GM18867 (cell line): Measurements from ENCODE around the gene IRF1.
"Not testable (repeated sequence)": the region's sequence is repeated elsewhere in the genome, so short reads cannot be mapped to it uniquely, and the experiment has no call there.

ENCODE experiments used
- ATAC-seq: cut with Tn5 transposase; IDR thresholded peaks from one replicate; pipeline ENCODE4 v1.9.1; 2021; ENCODE audit warnings: mild to moderate bottlenecking, moderate library complexity; ENCODE audit not compliant: unreplicated experiment

IRF1 gene

DNA sequence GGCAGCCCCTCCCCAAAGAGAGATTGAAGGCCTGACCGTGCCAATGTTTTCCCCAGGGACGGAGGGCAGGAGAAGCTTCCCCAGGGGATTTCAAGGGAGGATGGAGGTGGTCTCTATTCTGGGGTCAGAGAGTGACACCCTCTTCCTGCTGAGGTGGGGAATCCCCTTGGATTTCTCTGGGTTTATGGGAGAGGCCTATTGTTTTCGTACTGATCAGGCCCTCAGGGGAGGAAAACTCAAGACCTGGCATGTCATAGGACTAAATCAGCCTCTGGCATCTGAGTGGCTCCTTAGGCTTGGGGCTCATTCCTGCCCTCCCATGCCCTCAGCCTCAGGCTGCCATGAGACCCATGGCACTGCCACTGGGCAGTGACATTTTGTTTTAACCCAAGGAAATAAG lies 44.6 kb downstream of the IRF1 start:
- ATAC-seq: no peak

DNA sequence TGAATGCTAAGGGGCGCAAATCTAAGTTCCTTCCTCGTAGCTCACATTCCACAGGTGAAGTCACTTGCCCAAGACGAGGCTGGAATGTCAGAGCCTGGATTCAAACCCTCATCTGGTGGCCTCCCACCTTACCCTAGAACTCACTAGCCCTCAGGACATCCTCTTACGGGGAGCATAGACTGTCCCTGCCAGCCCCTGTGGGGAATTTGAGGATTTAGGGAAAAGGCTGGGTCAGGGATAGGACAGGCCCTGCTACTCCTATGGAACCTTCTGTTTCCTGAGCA lies 45.0 kb downstream of the IRF1 start:
- ATAC-seq: no peak

DNA sequence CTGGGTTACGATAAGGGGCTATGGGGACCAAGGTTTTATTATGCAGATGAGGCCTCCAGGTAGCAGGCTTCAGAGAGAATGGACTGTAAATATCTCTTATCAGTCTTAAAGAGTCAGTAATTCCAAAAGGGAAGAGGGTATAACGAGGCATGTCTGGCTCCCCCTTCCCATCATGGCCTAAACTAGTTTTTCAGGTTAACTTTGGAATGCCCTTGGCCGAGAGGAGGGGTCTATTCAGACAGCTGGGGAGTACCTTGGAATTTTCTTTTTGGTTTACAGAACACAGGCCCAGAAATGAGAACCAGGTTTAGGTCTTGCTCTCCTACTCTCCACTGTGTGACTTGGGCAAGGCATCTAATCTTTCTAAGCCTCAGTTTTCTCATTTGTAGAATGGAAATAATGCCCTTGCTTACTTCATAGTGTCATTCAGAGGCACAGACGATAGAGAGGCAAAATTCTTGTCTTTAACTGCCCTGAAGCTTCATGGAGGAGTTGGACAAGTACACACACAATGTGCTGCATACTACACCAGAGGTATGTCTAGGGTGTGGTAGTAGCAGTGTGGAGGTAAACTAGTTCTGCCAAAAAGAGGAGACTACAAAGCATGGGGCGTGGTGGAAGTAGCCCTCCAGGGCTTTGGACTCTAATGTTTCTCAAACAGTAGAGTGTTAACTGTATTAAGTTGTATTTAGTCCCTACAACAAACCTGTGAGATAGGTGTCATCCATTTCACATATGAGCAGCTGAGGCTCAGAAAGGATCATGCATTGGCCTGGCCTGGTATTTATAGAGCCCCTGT lies 45.5 kb downstream of the IRF1 start:
- ATAC-seq: no peak

DNA sequence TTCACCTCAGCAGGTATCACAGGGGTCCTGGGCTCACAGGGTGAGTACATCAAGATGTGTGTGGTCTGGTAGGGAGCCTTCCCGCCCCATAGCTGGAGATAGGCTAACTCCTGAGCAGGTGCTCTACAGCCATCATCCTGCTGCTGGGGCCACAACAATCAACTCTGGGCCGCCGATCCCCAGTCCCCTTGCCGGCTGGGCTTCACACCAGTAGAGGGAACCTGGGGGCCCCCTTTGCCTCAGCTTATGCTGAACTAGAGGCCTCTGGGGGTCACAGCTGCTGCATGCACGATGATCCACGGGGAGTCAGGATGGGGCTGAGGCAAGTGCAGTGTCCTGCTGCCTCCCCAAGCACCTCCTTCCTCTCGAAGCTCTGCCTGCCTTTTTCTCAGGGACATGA lies 46.5 kb downstream of the IRF1 start:
- no peak for ATAC-seq

DNA sequence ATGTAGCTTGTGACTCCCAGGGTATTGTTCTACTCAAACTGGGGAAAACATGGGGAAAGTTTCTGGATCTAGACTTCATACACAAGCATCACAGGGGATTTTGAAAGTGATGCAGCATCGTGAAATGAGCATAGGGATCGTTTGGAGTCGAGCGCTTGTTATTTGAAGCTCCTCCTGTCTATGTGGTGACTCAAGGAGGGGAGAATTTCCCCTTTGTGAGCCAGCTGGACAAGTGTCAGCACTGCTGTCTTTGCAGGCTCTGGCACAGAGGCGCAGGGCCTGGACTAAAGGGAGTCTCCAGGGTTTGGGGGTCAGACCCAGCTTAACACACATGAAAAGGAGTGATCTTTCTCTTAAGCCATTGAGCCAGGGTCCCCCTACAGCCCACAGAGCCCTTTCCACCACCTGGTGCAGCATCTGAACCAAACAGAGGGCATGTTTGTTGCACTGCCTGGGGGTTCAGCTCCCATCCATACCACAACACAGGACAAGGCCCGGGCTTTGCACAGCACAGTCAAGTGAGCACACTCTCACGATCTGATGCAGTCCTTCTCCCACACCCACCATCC lies 51.0 kb downstream of the IRF1 start:
- no peak for ATAC-seq

DNA sequence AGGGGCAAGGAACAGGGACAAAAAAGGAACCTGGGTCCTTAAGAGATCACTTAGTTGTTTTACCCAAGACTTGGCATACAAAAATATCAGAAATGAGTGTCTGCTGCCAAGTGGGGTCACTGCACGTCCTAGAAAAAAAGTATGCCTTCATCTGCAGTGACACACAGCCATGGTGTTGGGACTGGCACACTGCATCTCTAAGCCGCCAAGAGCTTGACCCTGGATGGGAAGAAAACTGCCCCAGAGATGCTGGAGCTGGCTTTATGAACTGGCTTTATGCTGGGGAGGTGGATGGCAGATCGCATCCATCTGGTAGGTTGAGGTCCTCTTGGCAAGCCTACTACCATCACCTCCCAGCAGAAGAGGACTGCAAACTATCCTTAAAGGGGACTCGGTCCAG lies 51.7 kb downstream of the IRF1 start:
- no peak for ATAC-seq

DNA sequence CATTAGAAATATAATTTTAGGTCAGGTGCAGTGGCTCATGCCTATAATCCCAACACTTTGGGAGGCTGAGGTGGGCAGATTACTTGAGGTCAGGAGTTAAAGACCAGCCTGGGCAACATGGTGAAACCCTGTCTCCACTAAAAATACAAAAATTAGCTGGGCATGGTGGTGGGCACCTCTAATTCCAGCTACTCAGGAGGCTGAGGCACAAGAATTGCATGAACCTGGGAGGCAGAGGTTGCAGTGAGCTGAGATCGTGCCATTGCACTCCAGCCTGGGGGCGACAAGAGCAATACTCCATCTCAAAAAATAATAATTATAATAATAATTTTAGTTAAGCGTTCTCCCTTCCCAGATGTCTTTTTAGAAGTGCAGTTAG lies 52.3 kb downstream of the IRF1 start:
- ATAC-seq: not testable (repeated sequence)

DNA sequence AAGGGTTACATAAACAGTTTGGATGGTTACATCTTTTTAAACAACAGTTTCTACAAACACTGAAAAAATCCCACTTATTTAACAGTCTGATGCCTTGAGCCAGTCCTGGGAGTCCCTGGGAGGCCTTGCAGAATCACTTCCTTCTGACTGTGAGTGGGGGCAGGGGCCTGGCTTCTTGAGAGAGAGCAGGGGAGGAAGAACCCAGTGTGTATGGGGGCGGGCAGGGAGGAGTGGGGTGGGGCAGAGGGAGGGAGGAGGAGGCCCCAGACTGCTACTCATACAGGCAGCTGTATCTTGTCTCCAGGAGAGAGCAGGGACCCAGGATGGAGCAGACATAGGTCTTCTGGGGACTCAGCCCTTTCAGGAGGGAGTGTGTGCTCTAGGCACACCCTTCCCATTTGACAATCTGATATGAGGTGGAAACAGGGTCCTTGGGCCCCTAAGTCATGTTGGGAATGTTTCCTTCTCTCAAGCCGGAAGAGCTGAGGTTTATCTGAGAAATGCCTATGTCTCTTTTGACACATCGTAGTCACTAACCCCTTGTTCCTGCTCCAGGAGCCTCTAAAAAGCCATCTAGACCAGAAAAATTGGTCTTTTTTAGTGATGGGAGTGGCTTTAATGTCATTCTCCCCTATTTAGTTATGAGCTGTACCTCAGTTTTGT lies 52.8 kb downstream of the IRF1 start:
- peak; percentile 87 for ATAC-seq

DNA sequence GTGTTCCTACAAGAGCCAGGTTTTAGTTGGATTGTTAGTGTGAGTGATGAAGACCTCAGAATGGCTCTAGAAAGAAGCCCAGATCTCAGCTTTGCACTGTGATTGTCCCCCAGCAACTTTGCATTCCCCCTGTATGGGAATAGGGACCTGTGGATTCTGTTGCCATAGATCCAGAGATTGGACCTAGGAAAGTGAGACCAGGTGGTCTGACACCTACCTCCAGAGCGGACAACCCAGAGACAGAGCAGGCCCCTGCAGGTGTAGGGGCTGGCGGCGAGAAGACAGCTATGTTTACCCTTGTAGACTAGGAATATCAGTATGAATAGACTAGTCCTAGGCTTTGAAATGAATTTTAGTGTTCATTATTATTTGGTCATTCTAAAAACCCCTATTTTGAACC lies 53.6 kb downstream of the IRF1 start:
- no peak for ATAC-seq

DNA sequence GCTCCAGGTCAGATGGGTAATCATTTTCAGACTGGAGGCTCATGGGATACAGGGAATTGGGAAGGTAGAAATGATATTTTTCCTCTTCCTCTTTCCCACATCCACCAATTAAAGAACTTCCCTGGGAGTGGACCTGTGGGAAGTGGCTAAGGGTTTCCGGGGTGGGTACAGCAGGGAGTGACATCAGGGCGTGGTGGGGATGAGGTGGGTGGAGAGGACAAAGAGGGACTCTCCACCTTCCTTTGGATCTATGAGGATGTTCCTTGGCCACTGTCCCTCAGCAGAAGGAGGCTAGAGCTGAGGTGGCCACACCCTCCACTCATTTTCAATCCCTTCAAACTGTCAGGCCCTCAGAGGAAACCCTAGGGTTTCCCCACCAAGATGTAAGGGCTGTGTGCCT lies 54.7 kb downstream of the IRF1 start:
- ATAC-seq: no peak

DNA sequence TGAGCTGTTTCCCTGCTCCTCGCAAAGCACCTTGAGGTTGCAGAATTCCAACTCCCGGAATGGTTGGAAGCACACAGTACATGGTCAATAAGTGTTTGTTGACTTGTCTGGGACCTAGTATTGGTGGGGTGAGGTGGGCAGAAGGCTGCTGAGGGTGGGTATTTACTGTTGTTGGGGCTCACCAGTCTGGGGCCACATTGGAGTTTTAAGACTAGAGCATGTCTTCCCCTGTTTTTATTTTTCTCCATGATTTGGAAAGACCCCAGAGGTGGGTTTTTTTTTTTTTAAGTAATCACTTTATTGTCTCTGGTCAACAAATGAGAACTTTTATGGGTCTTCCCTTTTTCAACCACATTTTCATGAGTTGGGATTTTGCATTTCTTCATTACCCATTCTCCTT lies 55.1 kb downstream of the IRF1 start:
- no peak for ATAC-seq

DNA sequence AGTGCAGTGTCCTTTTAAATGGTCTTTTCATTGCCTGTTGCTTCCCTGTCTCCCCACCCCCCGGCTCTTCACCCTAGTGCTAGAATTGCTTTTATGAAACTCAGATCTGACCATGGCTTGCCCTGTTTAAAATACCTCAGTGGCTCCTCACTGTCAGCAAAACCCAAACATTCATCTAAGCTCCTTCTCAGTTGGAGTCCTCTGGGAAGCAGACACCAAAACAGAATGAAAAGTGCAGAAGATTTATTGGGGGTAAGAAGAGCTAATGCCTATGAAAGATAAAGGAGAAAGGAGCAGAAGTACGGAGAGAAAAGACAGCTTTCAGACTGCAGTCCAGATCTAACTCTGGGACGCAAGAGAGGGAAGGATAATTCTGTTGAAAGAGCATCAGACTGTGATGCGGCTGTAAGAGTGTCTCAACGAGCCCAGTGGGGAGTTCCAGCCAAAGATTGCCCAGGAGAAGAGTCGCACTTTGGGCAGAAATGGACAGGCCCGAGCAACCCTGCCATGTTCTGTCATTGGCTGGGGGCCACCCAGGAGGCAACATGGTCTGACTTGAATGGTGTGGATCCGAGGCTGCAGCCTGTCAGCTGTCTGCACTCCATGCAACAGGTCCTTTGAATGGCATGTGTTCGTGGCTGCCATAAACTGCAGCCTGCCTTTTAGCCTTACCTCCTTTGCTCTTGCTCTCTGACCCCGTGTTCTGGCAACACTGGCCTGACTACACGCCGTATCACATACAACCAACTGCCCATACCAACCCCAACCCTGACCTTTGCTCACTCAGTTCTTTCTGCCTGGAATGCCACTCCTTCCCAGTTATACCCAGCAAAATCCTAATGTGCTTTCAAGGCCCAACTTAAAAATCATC lies 55.9 kb downstream of the IRF1 start:
- no peak for ATAC-seq

DNA sequence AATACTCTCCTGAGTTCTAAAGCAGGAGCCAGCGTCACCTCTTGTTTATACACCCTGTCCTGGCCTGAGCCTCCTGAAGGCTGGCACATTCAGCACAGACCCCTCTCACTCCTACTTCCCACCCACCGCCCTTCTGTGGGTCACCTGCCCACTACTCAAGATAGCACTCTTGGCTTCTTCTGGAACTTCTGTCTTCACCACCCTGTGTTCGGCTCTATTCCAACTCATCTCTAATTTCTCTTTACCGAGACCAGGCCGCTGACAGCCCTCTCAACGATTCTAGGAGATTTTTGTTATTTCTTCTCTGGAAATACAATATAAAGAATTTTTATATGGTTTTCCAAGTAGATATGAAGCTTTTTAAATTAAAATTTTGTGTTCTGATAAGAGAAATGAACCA lies 57.4 kb downstream of the IRF1 start:
- ATAC-seq: no peak

DNA sequence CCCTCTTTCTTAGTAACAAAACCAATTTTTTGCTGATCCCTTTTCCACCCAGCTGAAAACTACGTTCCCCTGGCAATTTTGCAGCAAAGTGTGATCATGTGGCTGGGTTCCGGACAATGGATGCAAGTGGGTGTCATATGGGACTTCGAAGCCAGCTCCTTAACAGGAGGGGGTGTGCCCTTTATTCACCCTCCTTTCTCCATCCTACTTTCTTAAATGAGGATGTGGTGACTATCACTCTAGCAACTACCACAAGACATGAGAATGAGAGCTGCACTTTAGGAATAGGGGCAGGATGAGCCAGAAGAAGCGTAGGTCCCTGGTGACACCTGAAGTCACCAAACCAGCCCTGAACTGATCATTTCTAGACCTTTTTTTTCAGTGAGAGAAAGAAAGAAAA lies 58.9 kb downstream of the IRF1 start:
- no peak for ATAC-seq
